ENCODE data around the gene NRXN2.

The NRXN2 gene

GRCh38 chr11:64627371-64627770, 95.6 kb downstream of the NRXN2 start:
- no peak for DNase-seq (ENCODE audit: low spot score)

GRCh38 chr11:64626637-64627036, 96.4 kb downstream of the NRXN2 start:
- no peak for DNase-seq (ENCODE audit: low spot score)

- DNase-seq (ENCODE audit: low spot score) = no peak
These were observed 98.0 kb downstream of the NRXN2 start for GRCh38 chr11:64624883-64625481.

- no peak for DNase-seq (ENCODE audit: low spot score)
These were observed 100.3 kb downstream of the NRXN2 start for GRCh38 chr11:64622681-64623080.

- no peak for DNase-seq (ENCODE audit: low spot score)
These were observed 101.5 kb downstream of the NRXN2 start for GRCh38 chr11:64621283-64622019.

GRCh38 chr11:64620381-64620971, 102.5 kb downstream of the NRXN2 start:
- no peak for DNase-seq (ENCODE audit: low spot score)

- DNase-seq (ENCODE audit: low spot score) = no peak
These were observed 103.1 kb downstream of the NRXN2 start for GRCh38 chr11:64619811-64620380.

- DNase-seq (ENCODE audit: low spot score) = no peak
These were observed 103.8 kb downstream of the NRXN2 start for GRCh38 chr11:64619196-64619595.

- DNase-seq (ENCODE audit: low spot score) = no peak
These were observed 106.2 kb downstream of the NRXN2 start for GRCh38 chr11:64616817-64617216.

- no peak for DNase-seq (ENCODE audit: low spot score)
These were observed 108.1 kb downstream of the NRXN2 start for GRCh38 chr11:64614917-64615316.

GRCh38 chr11:64613648-64614047, 109.3 kb downstream of the NRXN2 start:
- no peak for DNase-seq (ENCODE audit: low spot score)

- DNase-seq (ENCODE audit: low spot score) = no peak
These were observed 110.9 kb downstream of the NRXN2 start for GRCh38 chr11:64611869-64612646.

- no peak for DNase-seq (ENCODE audit: low spot score)
These were observed 111.8 kb downstream of the NRXN2 start for GRCh38 chr11:64611176-64611575.

GRCh38 chr11:64610596-64610995, 112.4 kb downstream of the NRXN2 start:
- DNase-seq (ENCODE audit: low spot score) = no peak

GRCh38 chr11:64609436-64610047, 113.5 kb downstream of the NRXN2 start:
- DNase-seq (ENCODE audit: low spot score) = no peak

GRCh38 chr11:64608636-64609035, 114.4 kb downstream of the NRXN2 start:
- DNase-seq (ENCODE audit: low spot score) = no peak

GRCh38 chr11:64608046-64608445, 115.0 kb downstream of the NRXN2 start:
- DNase-seq (ENCODE audit: low spot score) = no peak

- DNase-seq (ENCODE audit: low spot score) = no peak
These were observed 115.5 kb downstream of the NRXN2 start for GRCh38 chr11:64607381-64607985.

GRCh38 chr11:64606796-64607380, 116.1 kb downstream of the NRXN2 start:
- no peak for DNase-seq (ENCODE audit: low spot score)

- no peak for DNase-seq (ENCODE audit: low spot score)
These were observed 117.1 kb downstream of the NRXN2 start for GRCh38 chr11:64605656-64606585.

Data from kidney capillary endothelial cell (primary cell).